ENCODE measurements around the gene STX16. TPM values are rescaled to one million over a fixed set of nuclear protein-coding genes. Genes with fewer than 3 reads are reported as not detected.

STX16 gene
- total RNA-seq, 1 experiment from 2014 or later, result 97.0 TPM

DNA sequence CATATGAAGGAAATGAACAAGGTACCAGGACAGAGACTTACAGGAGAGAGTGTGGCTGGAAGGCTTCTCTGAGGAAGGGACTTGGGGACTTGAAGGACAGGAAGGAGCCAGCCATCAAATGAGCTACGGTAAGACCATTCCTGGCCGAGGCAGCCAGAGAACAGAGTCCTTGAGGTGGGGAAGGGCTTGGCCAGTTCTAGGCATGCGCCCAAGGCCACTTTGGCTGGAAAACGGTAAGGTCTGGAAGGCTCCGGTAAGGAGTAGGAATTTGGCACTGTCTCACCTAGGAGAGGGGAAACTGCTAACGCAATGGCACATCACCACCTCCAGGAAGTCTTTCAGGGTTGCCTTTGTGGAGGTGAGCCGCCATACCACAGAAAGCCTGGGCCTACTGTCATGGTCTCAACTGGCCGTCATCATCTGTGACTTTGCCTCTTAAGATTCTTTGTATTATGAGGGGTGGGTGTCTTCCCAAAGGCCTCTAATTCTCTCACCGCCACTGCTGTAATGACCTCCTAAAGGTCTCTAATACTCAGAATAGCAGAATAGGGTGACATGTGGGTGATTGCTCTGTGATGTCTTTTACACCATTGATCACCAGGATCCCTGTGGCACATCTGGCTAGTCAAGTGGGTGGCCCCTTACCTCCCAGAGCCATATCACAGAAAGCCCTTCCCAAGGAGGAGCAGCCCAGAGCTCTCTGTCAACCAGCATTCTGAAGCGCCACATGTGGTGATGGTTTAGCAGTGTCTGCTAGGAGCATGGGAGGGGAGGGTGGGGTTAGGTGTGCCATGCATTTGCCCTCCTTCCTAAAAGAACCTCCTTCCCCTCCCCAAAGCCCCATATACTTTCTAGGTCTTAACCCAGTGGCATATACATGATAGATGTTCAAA lies 17.7 kb upstream of the STX16 start:
- H3K27me3 Mint-ChIP-seq (ENCODE audit: insufficient read depth, unreplicated experiment), result peaks cover 4% of the 10 kb centered on the region
- TF ChIP-seq, protein P1, sequence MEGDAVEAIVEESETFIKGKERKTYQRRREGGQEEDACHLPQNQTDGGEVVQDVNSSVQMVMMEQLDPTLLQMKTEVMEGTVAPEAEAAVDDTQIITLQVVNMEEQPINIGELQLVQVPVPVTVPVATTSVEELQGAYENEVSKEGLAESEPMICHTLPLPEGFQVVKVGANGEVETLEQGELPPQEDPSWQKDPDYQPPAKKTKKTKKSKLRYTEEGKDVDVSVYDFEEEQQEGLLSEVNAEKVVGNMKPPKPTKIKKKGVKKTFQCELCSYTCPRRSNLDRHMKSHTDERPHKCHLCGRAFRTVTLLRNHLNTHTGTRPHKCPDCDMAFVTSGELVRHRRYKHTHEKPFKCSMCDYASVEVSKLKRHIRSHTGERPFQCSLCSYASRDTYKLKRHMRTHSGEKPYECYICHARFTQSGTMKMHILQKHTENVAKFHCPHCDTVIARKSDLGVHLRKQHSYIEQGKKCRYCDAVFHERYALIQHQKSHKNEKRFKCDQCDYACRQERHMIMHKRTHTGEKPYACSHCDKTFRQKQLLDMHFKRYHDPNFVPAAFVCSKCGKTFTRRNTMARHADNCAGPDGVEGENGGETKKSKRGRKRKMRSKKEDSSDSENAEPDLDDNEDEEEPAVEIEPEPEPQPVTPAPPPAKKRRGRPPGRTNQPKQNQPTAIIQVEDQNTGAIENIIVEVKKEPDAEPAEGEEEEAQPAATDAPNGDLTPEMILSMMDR (IDR thresholded peaks at IDR 0.05; ENCODE audit: insufficient read depth in 1 of 2, low read depth in 1 of 2, low read length in 1 of 2, severe bottlenecking in 1 of 2, unreplicated experiment in 1 of 2), result no peak
- H3K9me3 Mint-ChIP-seq (ENCODE audit: unreplicated experiment), result no peaks in the 10 kb centered on the region
- DNase-seq, result peak in 1 of 2 experiments; percentile 26
- Histone ChIP-seq H3K27me3 (replicated peaks; ENCODE audit: control insufficient read depth, insufficient read depth, low read length) (no peaks in the 10 kb centered on the region), H3K4me1 (no peaks in the 10 kb centered on the region), H3K4me3 (ENCODE audit: low read depth, low read length) (no peak overlapping the region), H3K9me3 (no peaks in the 10 kb centered on the region), H3K36me3 (ENCODE audit: control insufficient read depth, insufficient read depth, low read length) (no peaks in the 10 kb centered on the region)
- H3K4me3 Mint-ChIP-seq (ENCODE audit: unreplicated experiment), result no peak overlapping the region
- ChIA-PET POLR2A (no interaction called here), CTCF (interaction anchor here (0.6 kb wide), 1 partner anchor 79 kb away, joined by 3 read pairs; no protein-coding TSS in a partner anchor)
- BruUV-seq (replicated peaks), result no TSS peak
- intact Hi-C loops (cut with micrococcal nuclease; ENCODE audit: unreplicated experiment), result no loop called here
- no peaks in the 10 kb centered on the region for H3K4me1 Mint-ChIP-seq (ENCODE audit: low read depth, unreplicated experiment)
- H3K27ac Mint-ChIP-seq (ENCODE audit: unreplicated experiment), result no peak overlapping the region
- H3K36me3 Mint-ChIP-seq (ENCODE audit: insufficient read depth, unreplicated experiment), result no peaks in the 10 kb centered on the region

DNA sequence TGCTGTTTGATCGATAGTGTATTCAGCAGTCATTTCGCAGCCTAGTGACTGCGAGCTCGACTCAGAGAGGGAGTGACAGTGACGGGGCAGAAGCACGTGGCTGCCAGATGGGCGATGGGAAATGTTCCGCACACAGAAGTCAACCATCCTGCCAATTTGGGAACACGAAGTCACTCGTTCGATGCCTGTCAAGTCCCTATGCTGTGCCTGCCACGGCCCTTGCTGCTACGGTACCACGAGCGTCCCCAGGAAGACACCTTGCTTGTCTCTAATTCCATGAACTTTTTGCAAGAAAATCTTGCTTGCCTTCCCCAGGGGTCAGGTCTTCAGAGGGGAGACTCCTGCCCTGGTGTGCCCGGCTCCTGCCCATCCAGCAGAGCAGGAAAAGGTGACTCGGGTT lies 17.0 kb upstream of the STX16 start:
- H3K9me3 ChIP-seq, result no peaks in the 10 kb centered on the region
- TF ChIP-seq, protein P1 (IDR thresholded peaks at IDR 0.05; ENCODE audit: insufficient read depth in 1 of 2, low read depth in 1 of 2, low read length in 1 of 2, severe bottlenecking in 1 of 2, unreplicated experiment in 1 of 2), result no peak
- no TSS peak for BruUV-seq (replicated peaks)
- H3K4me3 ChIP-seq (ENCODE audit: low read depth, low read length), result no peak overlapping the region
- no peak overlapping the region for H3K4me3 Mint-ChIP-seq (ENCODE audit: unreplicated experiment)
- intact Hi-C loops (cut with micrococcal nuclease; ENCODE audit: unreplicated experiment), result no loop called here
- peak in 1 of 2 experiments; percentile 35 for DNase-seq
- no peaks in the 10 kb centered on the region for H3K36me3 ChIP-seq (ENCODE audit: control insufficient read depth, insufficient read depth, low read length)
- H3K27me3 Mint-ChIP-seq (ENCODE audit: insufficient read depth, unreplicated experiment), result peaks cover 4% of the 10 kb centered on the region
- ChIA-PET CTCF (no interaction called here), POLR2A (no interaction called here)
- no peaks in the 10 kb centered on the region for H3K4me1 ChIP-seq
- H3K36me3 Mint-ChIP-seq (ENCODE audit: insufficient read depth, unreplicated experiment), result no peaks in the 10 kb centered on the region
- H3K27me3 ChIP-seq (replicated peaks; ENCODE audit: control insufficient read depth, insufficient read depth, low read length), result no peaks in the 10 kb centered on the region; the same call in 1 of the 2 replicates
- H3K9me3 Mint-ChIP-seq (ENCODE audit: unreplicated experiment), result no peaks in the 10 kb centered on the region
- H3K4me1 Mint-ChIP-seq (ENCODE audit: low read depth, unreplicated experiment), result no peaks in the 10 kb centered on the region
- H3K27ac Mint-ChIP-seq (ENCODE audit: unreplicated experiment), result no peak overlapping the region

GRCh38 chr20:58634521-58635278 lies 16.4 kb upstream of the STX16 start:
- Mint-ChIP-seq H3K4me3 (ENCODE audit: unreplicated experiment) (no peak overlapping the region), H3K27ac (ENCODE audit: unreplicated experiment) (no peak overlapping the region), H3K9me3 (ENCODE audit: unreplicated experiment) (no peaks in the 10 kb centered on the region), H3K4me1 (ENCODE audit: low read depth, unreplicated experiment) (no peaks in the 10 kb centered on the region), H3K36me3 (ENCODE audit: insufficient read depth, unreplicated experiment) (no peaks in the 10 kb centered on the region), H3K27me3 (ENCODE audit: insufficient read depth, unreplicated experiment) (peaks cover 5% of the 10 kb centered on the region)
- TF ChIP-seq, protein P1 (IDR thresholded peaks at IDR 0.05; ENCODE audit: insufficient read depth in 1 of 2, low read depth in 1 of 2, low read length in 1 of 2, severe bottlenecking in 1 of 2, unreplicated experiment in 1 of 2), result no peak
- ChIA-PET POLR2A (no interaction called here), CTCF (no interaction called here)
- H3K27me3 ChIP-seq (replicated peaks; ENCODE audit: control insufficient read depth, insufficient read depth, low read length), result no peaks in the 10 kb centered on the region; the same call in none of the 2 replicates
- no peaks in the 10 kb centered on the region for H3K36me3 ChIP-seq (ENCODE audit: control insufficient read depth, insufficient read depth, low read length)
- no peaks in the 10 kb centered on the region for H3K9me3 ChIP-seq
- H3K4me3 ChIP-seq (ENCODE audit: low read depth, low read length), result no peak overlapping the region
- H3K4me1 ChIP-seq, result no peaks in the 10 kb centered on the region
- peak in 1 of 2 experiments; percentile 36 for DNase-seq
- no TSS peak for BruUV-seq (replicated peaks)
- intact Hi-C loops (cut with micrococcal nuclease; ENCODE audit: unreplicated experiment), result loop anchor here (5.0 kb wide), 2 partner anchors 62 to 152 kb away; no protein-coding TSS in a partner anchor
